ENCODE results near the gene ZNF445.
"Not testable (repeated sequence)": the region's sequence is repeated elsewhere in the genome, so short reads cannot be mapped to it uniquely, and the experiment has no call there.

Gene ZNF445

DNA sequence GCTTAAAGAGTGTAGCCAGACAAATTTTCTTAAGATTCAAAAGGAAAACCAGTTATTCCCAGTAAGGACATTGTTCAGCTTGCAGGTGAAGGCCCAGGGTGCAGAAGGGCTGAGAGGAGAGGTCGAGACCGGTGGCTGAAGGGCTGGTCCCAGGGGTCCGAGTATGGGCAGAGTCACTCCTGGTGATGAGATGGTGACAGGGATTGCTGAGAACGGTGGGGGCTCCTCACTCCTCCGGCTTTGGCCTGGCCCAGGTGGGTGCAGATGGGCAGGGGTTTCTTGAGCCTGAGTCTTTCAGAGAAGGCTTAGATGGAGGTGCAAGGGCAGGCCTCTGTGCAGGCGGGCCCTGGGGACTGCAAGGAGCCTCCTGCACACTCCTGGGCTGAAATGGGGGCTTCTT, 56.2 kb downstream of the ZNF445 start:
- Histone ChIP-seq H3K27me3 (no peaks in the 10 kb centered on the region), H3K9me3 (no peaks in the 10 kb centered on the region), H3K4me1 (no peaks in the 10 kb centered on the region), H3K36me3 (no peaks in the 10 kb centered on the region), H3K4me3 (ENCODE audit: low read depth, low read length) (no peak overlapping the region)
- DNase-seq = no peak
- TF ChIP-seq, protein P1, sequence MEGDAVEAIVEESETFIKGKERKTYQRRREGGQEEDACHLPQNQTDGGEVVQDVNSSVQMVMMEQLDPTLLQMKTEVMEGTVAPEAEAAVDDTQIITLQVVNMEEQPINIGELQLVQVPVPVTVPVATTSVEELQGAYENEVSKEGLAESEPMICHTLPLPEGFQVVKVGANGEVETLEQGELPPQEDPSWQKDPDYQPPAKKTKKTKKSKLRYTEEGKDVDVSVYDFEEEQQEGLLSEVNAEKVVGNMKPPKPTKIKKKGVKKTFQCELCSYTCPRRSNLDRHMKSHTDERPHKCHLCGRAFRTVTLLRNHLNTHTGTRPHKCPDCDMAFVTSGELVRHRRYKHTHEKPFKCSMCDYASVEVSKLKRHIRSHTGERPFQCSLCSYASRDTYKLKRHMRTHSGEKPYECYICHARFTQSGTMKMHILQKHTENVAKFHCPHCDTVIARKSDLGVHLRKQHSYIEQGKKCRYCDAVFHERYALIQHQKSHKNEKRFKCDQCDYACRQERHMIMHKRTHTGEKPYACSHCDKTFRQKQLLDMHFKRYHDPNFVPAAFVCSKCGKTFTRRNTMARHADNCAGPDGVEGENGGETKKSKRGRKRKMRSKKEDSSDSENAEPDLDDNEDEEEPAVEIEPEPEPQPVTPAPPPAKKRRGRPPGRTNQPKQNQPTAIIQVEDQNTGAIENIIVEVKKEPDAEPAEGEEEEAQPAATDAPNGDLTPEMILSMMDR (IDR thresholded peaks at IDR 0.05; ENCODE audit: low read depth, low read length) = no peak

GRCh38 chr3:44420676-44421075, 56.8 kb downstream of the ZNF445 start:
- H3K27me3 ChIP-seq = no peaks in the 10 kb centered on the region
- no peak for DNase-seq
- TF ChIP-seq, protein P1 (IDR thresholded peaks at IDR 0.05; ENCODE audit: low read depth, low read length) = no peak
- no peaks in the 10 kb centered on the region for H3K4me1 ChIP-seq
- H3K36me3 ChIP-seq = no peaks in the 10 kb centered on the region
- no peak overlapping the region for H3K4me3 ChIP-seq (ENCODE audit: low read depth, low read length)
- no peaks in the 10 kb centered on the region for H3K9me3 ChIP-seq

DNA sequence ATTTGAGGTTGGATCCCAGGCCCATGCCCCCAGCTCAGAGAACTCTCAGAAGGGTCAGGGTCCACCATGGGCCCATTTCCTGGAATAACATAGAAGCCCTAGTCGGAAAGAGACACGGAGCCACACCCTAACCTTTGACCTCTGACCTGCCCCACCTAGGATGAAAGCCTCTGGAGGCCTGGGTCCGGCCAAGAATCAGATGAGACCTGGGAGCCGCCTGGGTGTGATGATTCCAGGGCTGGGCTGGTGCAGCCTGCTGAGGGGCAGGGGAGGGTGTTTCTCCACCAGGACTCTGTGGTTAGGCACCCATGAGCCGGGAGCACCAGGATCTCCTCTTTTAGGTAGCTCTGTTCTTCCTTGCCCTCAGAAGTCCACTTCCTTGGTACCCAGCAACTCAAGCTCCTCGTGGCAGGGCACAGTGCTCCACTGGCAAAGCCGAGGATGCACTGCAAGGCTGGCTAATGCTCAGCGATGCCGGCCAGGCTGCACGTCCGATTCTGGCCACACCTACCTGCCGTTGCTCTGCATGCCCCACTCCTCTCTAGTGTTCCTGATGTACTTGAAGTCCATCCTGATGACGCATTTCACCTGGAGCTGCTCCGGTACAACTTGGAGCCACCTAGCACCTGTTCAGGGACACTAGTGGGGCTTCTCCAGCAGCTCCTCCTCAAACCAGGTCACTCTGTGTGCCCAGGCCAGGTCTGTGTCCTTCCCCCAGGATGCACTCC, 57.4 kb downstream of the ZNF445 start:
- Histone ChIP-seq H3K36me3 (no peaks in the 10 kb centered on the region), H3K4me3 (ENCODE audit: low read depth, low read length) (no peak overlapping the region), H3K27me3 (no peaks in the 10 kb centered on the region), H3K4me1 (no peaks in the 10 kb centered on the region), H3K9me3 (no peaks in the 10 kb centered on the region)
- TF ChIP-seq, protein P1 (IDR thresholded peaks at IDR 0.05; ENCODE audit: low read depth, low read length) = no peak
- DNase-seq = no peak

DNA sequence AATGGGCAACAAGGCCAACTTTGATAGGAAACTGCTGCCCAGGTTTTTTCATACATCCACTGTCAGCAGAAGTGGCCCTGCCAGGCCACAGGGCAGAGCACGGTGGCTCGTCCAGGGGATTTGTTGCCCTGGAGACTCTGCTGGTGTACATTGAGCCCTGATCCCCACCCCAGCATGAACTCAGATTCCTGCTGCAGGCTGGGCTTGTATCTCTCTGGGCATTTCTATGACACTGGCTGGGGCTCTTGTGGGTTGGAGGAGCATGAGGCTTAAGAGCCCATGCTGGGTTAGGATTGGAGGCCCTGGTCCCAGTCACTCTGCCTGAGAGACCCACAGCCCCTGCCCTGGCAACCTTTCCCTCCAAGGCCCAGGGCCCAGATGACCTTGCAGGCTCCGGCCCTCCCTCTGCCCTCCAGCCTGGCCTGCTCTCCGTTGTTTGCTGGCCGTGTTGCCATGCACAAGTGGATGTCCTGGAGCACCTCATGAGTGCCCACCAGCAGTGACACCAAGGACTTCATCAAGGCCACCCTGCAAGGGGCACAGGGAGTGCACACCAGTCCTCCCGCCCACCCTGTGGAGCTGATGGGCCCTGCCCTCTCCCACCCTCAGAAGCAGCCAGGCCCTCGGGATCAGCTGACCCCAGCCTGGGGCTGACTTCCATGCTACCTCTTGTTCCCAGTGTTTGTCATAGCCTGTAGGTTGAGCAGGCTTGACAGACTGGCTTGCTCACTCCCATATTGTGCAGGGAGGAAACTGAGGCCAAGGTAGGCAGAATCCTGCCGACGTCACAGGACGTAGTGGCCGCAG, 58.2 kb downstream of the ZNF445 start:
- Histone ChIP-seq H3K4me1 (no peaks in the 10 kb centered on the region), H3K9me3 (no peaks in the 10 kb centered on the region), H3K36me3 (no peaks in the 10 kb centered on the region), H3K27me3 (no peaks in the 10 kb centered on the region), H3K4me3 (ENCODE audit: low read depth, low read length) (no peak overlapping the region)
- TF ChIP-seq, protein P1 (IDR thresholded peaks at IDR 0.05; ENCODE audit: low read depth, low read length) = no peak
- DNase-seq = no peak

- no peaks in the 10 kb centered on the region for H3K36me3 ChIP-seq
Measured at GRCh38 chr3:44418549-44418948, 58.9 kb downstream of the ZNF445 start.

DNA sequence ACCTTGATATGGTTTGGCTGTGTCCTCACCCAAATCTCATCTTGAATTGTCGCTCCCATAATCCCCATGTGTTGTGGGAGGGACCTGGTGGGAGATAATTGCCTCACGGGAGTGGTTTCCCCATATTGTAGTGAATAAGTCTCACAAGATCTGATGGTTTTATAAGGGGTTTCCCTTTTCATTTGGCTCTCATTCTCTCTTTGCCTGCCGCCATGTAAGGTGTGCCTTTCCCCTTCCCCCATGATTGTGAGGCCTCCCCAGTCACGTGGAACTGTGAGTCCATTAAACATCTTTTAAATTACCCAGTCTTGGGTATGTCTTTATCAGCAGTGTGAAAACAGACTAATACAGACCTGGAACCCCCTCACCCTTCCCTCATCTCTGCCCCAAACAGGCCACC, 59.4 kb downstream of the ZNF445 start:
- not testable (repeated sequence) for H3K27me3 ChIP-seq; DNase-seq; H3K9me3 ChIP-seq; H3K4me3 ChIP-seq (ENCODE audit: low read depth, low read length); H3K4me1 ChIP-seq; H3K36me3 ChIP-seq

More at GRCh38 chr3:44418549-44418948, 58.9 kb downstream of the ZNF445 start:
- TF ChIP-seq, protein P1 (IDR thresholded peaks at IDR 0.05; ENCODE audit: low read depth, low read length) = peak; percentile 33; the same call in 1 of the 2 replicates
- Histone ChIP-seq H3K9me3 (no peaks in the 10 kb centered on the region), H3K27me3 (no peaks in the 10 kb centered on the region), H3K4me3 (ENCODE audit: low read depth, low read length) (no peak overlapping the region), H3K4me1 (no peaks in the 10 kb centered on the region)
- no peak for DNase-seq

Data from BE2C (cell line).